GM12878 (cell line): Measurements from ENCODE around the gene COTL1. TPM values are rescaled to one million over a fixed set of nuclear protein-coding genes. Genes with fewer than 3 reads are reported as not detected.

Experiments
- ATAC-seq: fragments of 200-7000 bp; cut with Tn5 transposase; 3 replicates; pipeline ENCODE4 v1.9.1; 2020; ENCODE audit warnings: mild to moderate bottlenecking, moderate library complexity
- BruUV-seq: library from RNA; stranded (reverse); fragments of 400-500 nt; replicated peaks from 2 replicates; lab custom pipeline; 2021; lab: Mats Ljungman, UMichigan
- CTCF ChIA-PET: fragments of 300-600 bp; sonication (Branson Sonifier 250); formaldehyde crosslinking; extraction: SDS; loops from one replicate; lab custom pipeline; 2021; ENCODE audit warnings: inconsistent platforms; lab: Yijun Ruan, JAX
- POLR2A ChIA-PET: fragments of 350-600 bp; formaldehyde crosslinking; extraction: SDS; loops from one replicate; lab custom pipeline; 2021; ENCODE audit warnings: inconsistent platforms; lab: Charles Lee
- RAD21 ChIA-PET: fragments of 300-600 bp; sonication (Branson Sonifier 250); formaldehyde crosslinking; loops from one replicate; lab custom pipeline; 2023; ENCODE audit warnings: antibody characterized with exemption; ENCODE audit not compliant: unreplicated experiment; lab: Charles Lee
- SMC1A ChIA-PET: fragments of 300-600 bp; sonication (Branson Sonifier 250); formaldehyde crosslinking; loops from one replicate; lab custom pipeline; 2023; ENCODE audit not compliant: unreplicated experiment, uncharacterized antibody; lab: Charles Lee
- DNase-seq: peaks from one replicate; pipeline ENCODE4 v3.0.0-alpha.2; 2011; ENCODE audit warnings: low read depth, low spot score
- FAIRE-seq: peaks from 3 replicates; lab custom pipeline; 2011; peaks lifted over from hg19 to GRCh38; lab: Jason Lieb, UNC
- H2AFZ ChIP-seq: 2 replicates; pipeline ENCODE4 v1.6.0; 2011; ENCODE audit warnings: low read depth, low read length, control low read depth; ENCODE audit not compliant: control insufficient read depth
- H3K27ac ChIP-seq: 2 replicates; pipeline ENCODE4 v1.5.1; 2011; ENCODE audit warnings: control low read depth; ENCODE audit not compliant: control insufficient read depth, insufficient read depth
- H3K27me3 ChIP-seq, 2 experiments: replicated peaks in 1 of 2; 2 replicates each; pipeline versions ENCODE4 v1.6.0 to v1.6.1; 2011; ENCODE audit warnings: low read length in 1 of 2; ENCODE audit not compliant: control insufficient read depth in 2 of 2, insufficient read depth in 2 of 2
- H3K36me3 ChIP-seq, 2 experiments: 2 replicates each; pipeline ENCODE4 v1.5.1; 2011; ENCODE audit warnings: low read length in 1 of 2; ENCODE audit not compliant: control insufficient read depth in 2 of 2, insufficient read depth in 2 of 2
- H3K4me1 ChIP-seq: 2 replicates; pipeline ENCODE4 v1.6.1; 2011; ENCODE audit warnings: mild to moderate bottlenecking, low read length, moderate library complexity, mixed read lengths; ENCODE audit not compliant: control insufficient read depth, insufficient read depth
- H3K4me2 ChIP-seq: 2 replicates; pipeline ENCODE4 v1.6.0; 2011; ENCODE audit warnings: control low read depth; ENCODE audit not compliant: control insufficient read depth, insufficient read depth
- H3K4me3 ChIP-seq: fragments of 200-600 bp; sonication (generic); 2 replicates; pipeline ENCODE4 v1.5.1; 2016
- H3K79me2 ChIP-seq: 2 replicates; pipeline ENCODE4 v1.6.0; 2011; ENCODE audit warnings: low read length; ENCODE audit not compliant: control insufficient read depth, insufficient read depth
- H3K9ac ChIP-seq: 2 replicates; pipeline ENCODE4 v1.8.0; 2011; ENCODE audit warnings: low read length, control low read depth, mixed read lengths; ENCODE audit not compliant: control insufficient read depth, insufficient read depth
- H3K9me3 ChIP-seq: replicated peaks from 3 replicates; pipeline ENCODE4 v1.5.1; 2011; ENCODE audit warnings: mild to moderate bottlenecking, low read length; ENCODE audit not compliant: control insufficient read depth, insufficient read depth
- H4K20me1 ChIP-seq: 2 replicates; pipeline ENCODE4 v1.6.0; 2011; ENCODE audit not compliant: control insufficient read depth, insufficient read depth
- ATF7 ChIP-seq: fragments of 450-650 bp; IDR thresholded peaks from 2 replicates; pipeline ENCODE4 v1.6.1; 2016; ENCODE audit warnings: low read depth, mild to moderate bottlenecking
- BCL11A ChIP-seq: IDR thresholded peaks from 2 replicates; pipeline ENCODE4 v1.6.1; 2011; ENCODE audit warnings: low read depth, low read length
- BHLHE40 ChIP-seq, 2 experiments: fragments of 450-650 bp in 1 of 2; IDR thresholded peaks; 2 replicates each; pipeline ENCODE4 v1.6.1; 2011 to 2017; ENCODE audit warnings: low read depth in 2 of 2, borderline replicate concordance in 1 of 2, improper control_type of control experiment in 1 of 2, low read length in 1 of 2, mild to moderate bottlenecking in 1 of 2
- DPF2 ChIP-seq: fragments of 450-650 bp; IDR thresholded peaks from 2 replicates; pipeline ENCODE4 v1.6.1; 2017; ENCODE audit warnings: mild to moderate bottlenecking
- ELK1 ChIP-seq: IDR thresholded peaks from 2 replicates; pipeline ENCODE4 v1.6.1; 2012; ENCODE audit warnings: low read depth, low read length, improper control_type of control experiment
- FOS ChIP-seq: IDR thresholded peaks from 3 replicates; pipeline ENCODE4 v1.6.1; 2011; ENCODE audit warnings: borderline replicate concordance; ENCODE audit not compliant: insufficient read length; ENCODE audit errors: extremely low read depth
- KLF5 ChIP-seq: fragments of 450-650 bp; IDR thresholded peaks from 2 replicates; pipeline ENCODE4 v1.6.1; 2014; ENCODE audit warnings: mild to moderate bottlenecking; ENCODE audit not compliant: partially characterized antibody
- MEF2B ChIP-seq: fragments of 450-650 bp; IDR thresholded peaks from 2 replicates; pipeline ENCODE4 v1.6.1; 2018; ENCODE audit warnings: mild to moderate bottlenecking, moderate library complexity; ENCODE audit not compliant: partially characterized antibody, poor library complexity, severe bottlenecking
- NFIC ChIP-seq: IDR thresholded peaks from 2 replicates; pipeline ENCODE4 v1.6.1; 2012; ENCODE audit warnings: low read depth, mild to moderate bottlenecking, inconsistent platforms, low read length, moderate library complexity
- ZBTB4 ChIP-seq: fragments of 450-650 bp; formaldehyde crosslinking; IDR thresholded peaks from 2 replicates; pipeline ENCODE4 v1.4.0; 2022; ENCODE audit warnings: mild to moderate bottlenecking, moderate library complexity
- ZNF592 ChIP-seq: fragments of 450-650 bp; IDR thresholded peaks from 2 replicates; pipeline ENCODE4 v1.6.1; 2017; ENCODE audit warnings: mild to moderate bottlenecking, moderate library complexity
- WGBS: methylation state at CpG from one replicate; pipeline ENCODE4 v1.1.6; 2016; ENCODE audit warnings: low lambda C conversion rate; ENCODE audit not compliant: insufficient replicate concordance, insufficient coverage; ENCODE audit errors: missing lambda C conversion rate; 5-methylcytosine and 5-hydroxymethylcytosine counted together
- in situ Hi-C: fragments of 300-500 bp; cut with MboI; formaldehyde crosslinking; loops from 9 replicates; pipeline ENCODE4 v1.14.3; 2018; ENCODE audit warnings: mixed read lengths
- intact Hi-C: fragments of 100-400 bp; cut with micrococcal nuclease; formaldehyde crosslinking; loops from one replicate; pipeline ENCODE4 v1.14.2; 2022; ENCODE audit not compliant: unreplicated experiment
- polyA plus RNA-seq, 11 experiments: library from polyadenylated mRNA; depleted of rRNA in 4 of 11; unstranded in 6 of 11; stranded (reverse) in 5 of 11; fragments of >200 nt; fragmentation: Nextera tagmentation in 4 of 11; fragmentation: Illumina TruSeq in 1 of 11; extraction: Ambion mirVana in 4 of 11; extraction: Trizol in 1 of 11; gene quantifications; 1 replicate in 1 of 11; 2 replicates in 10 of 11; pipeline versions ENCODE4 v1.2.1 to v1.2.3, GENCODE V29; 2011 to 2016; ENCODE audit warnings: inconsistent platforms in 2 of 11, missing spikeins in 2 of 11, low read depth in 1 of 11
- total RNA-seq, 4 experiments: library from RNA; depleted of rRNA in 3 of 4; stranded (reverse); fragments of >200 nt in 3 of 4; fragmentation: Illumina TruSeq in 1 of 4; extraction: Trizol in 1 of 4; gene quantifications; 2 replicates each; pipeline versions ENCODE4 v1.2.1 to v1.2.3, GENCODE V29; 2013 to 2021

The COTL1 gene
- total and polyA plus RNA-seq, 10 of the 15 experiments (the other 5 are each of a cell fraction or from before 2014, with no cell fraction given): 140 to 894 (median 330) TPM

GRCh38 chr16:84560269-84560668 is 57.6 kb downstream of the COTL1 start:
- no peaks in the 10 kb centered on the region for H4K20me1 ChIP-seq
- H3K27ac ChIP-seq: no peak overlapping the region
- FAIRE-seq (no peak), ATAC-seq (no peak), DNase-seq (no peak)
- no peaks in the 10 kb centered on the region for H3K27me3 ChIP-seq
- H3K4me3 ChIP-seq: no peak overlapping the region
- POLR2A ChIA-PET: interaction anchor here (0.7 to 1.2 kb wide), 2 partner anchors 10 to 150 kb away, joined by 3 to 5 read pairs; no protein-coding TSS in a partner anchor
- RAD21 ChIA-PET: no interaction called here
- in situ Hi-C loops: no loop called here
- H3K36me3 ChIP-seq: peaks cover 9 to 22% of the 10 kb centered on the region in 2 experiments
- no peak overlapping the region for H3K4me2 ChIP-seq
- TF ChIP-seq ZBTB4: no peak
- TF ChIP-seq MEF2B: no peak
- no peak for TF ChIP-seq BHLHE40 (IDR thresholded peaks at IDR 0.05; ENCODE audit: borderline replicate concordance in 1 of 2, low read depth in 2 of 2, low read length in 1 of 2)
- no peak for TF ChIP-seq ATF7
- no peak for TF ChIP-seq KLF5
- TF ChIP-seq FOS: no peak
- TF ChIP-seq ZNF592: no peak
- no peak for TF ChIP-seq NFIC
- no peak for TF ChIP-seq ELK1
- no peak for TF ChIP-seq DPF2
- no peak for TF ChIP-seq BCL11A
- intact Hi-C loops: no loop called here
- peaks cover 21% of the 10 kb centered on the region for H3K4me1 ChIP-seq
- CTCF ChIA-PET: interaction anchor here (0.9 to 4.1 kb wide), 3 partner anchors 41 to 48 kb away, joined by 3 to 23 read pairs (median 6); no protein-coding TSS in a partner anchor
- no peaks in the 10 kb centered on the region for H3K79me2 ChIP-seq
- no TSS peak for BruUV-seq
- SMC1A ChIA-PET: interaction anchor here (3.7 to 4.2 kb wide), 3 partner anchors 8 to 45 kb away, joined by 14 to 35 read pairs (median 19); no protein-coding TSS in a partner anchor
- no peak overlapping the region for H3K9ac ChIP-seq
- 96% methylated on average over 5 of the region's 5 CpGs for WGBS
- H2AFZ ChIP-seq: no peak overlapping the region
- no peaks in the 10 kb centered on the region; the same call in 2 of the 3 replicates for H3K9me3 ChIP-seq
